ENCODE measurements around the gene ADGRF3. TPM values are rescaled to one million over a fixed set of nuclear protein-coding genes. Genes with fewer than 3 reads are reported as not detected.

The ADGRF3 gene
- total and polyA plus RNA-seq, 10 of the 15 experiments (the other 5 are each of a cell fraction or from before 2014, with no cell fraction given), result 0.03 to 3.1 (median 0.84) TPM

GRCh38 chr2:26298638-26299393 is 47.8 kb downstream of the ADGRF3 start (continued):
- TF ChIP-seq BHLHE40 (IDR thresholded peaks at IDR 0.05; ENCODE audit: borderline replicate concordance in 1 of 2, low read depth in 2 of 2, low read length in 1 of 2), result peak; percentile 45 to 80; a peak in 2 of 4 replicates
- no peak for TF ChIP-seq TARDBP (IDR thresholded peaks at IDR 0.05; ENCODE audit: borderline replicate concordance)
- TF ChIP-seq RUNX3 (IDR thresholded peaks at IDR 0.05; ENCODE audit: low read length), result peak; percentile 46
- no peak for TF ChIP-seq KDM1A (IDR thresholded peaks at IDR 0.05; ENCODE audit: borderline replicate concordance)
- TF ChIP-seq PAX5 (IDR thresholded peaks at IDR 0.05; ENCODE audit: borderline replicate concordance, low read depth, low read length), result no peak
- no peak for TF ChIP-seq ZZZ3 (IDR thresholded peaks at IDR 0.05; ENCODE audit: control insufficient read depth, insufficient read length, low read depth)
- TF ChIP-seq ATF7 (IDR thresholded peaks at IDR 0.05; ENCODE audit: low read depth), result 0 out of 2 replicates have a peak, but pooled peaks have one; percentile 20
- no peak for TF ChIP-seq NR2F1 (conservative IDR thresholded peaks at IDR 0.05)
- no peak for TF ChIP-seq NR2C2 (IDR thresholded peaks at IDR 0.05; ENCODE audit: borderline replicate concordance, control insufficient read depth, insufficient read length, low read depth)
- no peak for TF ChIP-seq ZBTB4 (CRISPR knock-in tag; IDR thresholded peaks at IDR 0.05)
- no peak for TF ChIP-seq RELB (IDR thresholded peaks at IDR 0.05; ENCODE audit: low read depth)
- no peak for TF ChIP-seq ZNF592 (IDR thresholded peaks at IDR 0.05)
- TF ChIP-seq ZSCAN29 (IDR thresholded peaks at IDR 0.05), result no peak

Data from GM12878 (cell line).